Measurements from ENCODE around the gene SPSB2.

GRCh38 chr12:6869049-6870021 is 3.8 kb downstream of the SPSB2 start:
- TF ChIP-seq NFYB (IDR thresholded peaks at IDR 0.05; ENCODE audit: extremely low read depth, insufficient read length) (no peak), POLR2G (IDR thresholded peaks at IDR 0.05; ENCODE audit: low read depth, low read length) (no peak), CTCF (IDR thresholded peaks at IDR 0.05 in 2 of 3, conservative IDR thresholded peaks at IDR 0.05 in 1 of 3; ENCODE audit: insufficient read depth in 2 of 3, low read depth in 1 of 3, low read length in 3 of 3) (peak; percentile 73 to 77 (median 76)), ARHGAP35 (IDR thresholded peaks at IDR 0.05; ENCODE audit: partially characterized antibody) (no peak), PBX2 (CRISPR knock-in tag; IDR thresholded peaks at IDR 0.05; ENCODE audit: low read depth) (no peak), PBX2 (tag; conservative IDR thresholded peaks at IDR 0.05; ENCODE audit: low read depth) (no peak), FOXP4 (CRISPR knock-in tag; IDR thresholded peaks at IDR 0.05; ENCODE audit: borderline replicate concordance) (no peak), AFF4 (CRISPR knock-in tag; IDR thresholded peaks at IDR 0.05) (no peak), CBX5 (IDR thresholded peaks at IDR 0.05; ENCODE audit: borderline replicate concordance, low read depth) (no peak), RUNX1 (IDR thresholded peaks at IDR 0.05; ENCODE audit: low read depth) (no peak), EP300 (IDR thresholded peaks at IDR 0.05; ENCODE audit: low read length) (no peak)

All from K562 (cell line).